Stimulated activated CD4-positive, alpha-beta T cell treated with anti-CD3 and anti-CD28 coated beads, Interleukin-4, amount 100 ng/mL, for 24 hours (primary cell): ENCODE results near the gene RPS10.
"Not testable (repeated sequence)": the region's sequence is repeated elsewhere in the genome, so short reads cannot be mapped to it uniquely, and the experiment has no call there.

ENCODE experiments used
- DNase-seq: peaks from one replicate; pipeline ENCODE4 v3.0.0-alpha.2; 2020

RPS10 gene

DNA sequence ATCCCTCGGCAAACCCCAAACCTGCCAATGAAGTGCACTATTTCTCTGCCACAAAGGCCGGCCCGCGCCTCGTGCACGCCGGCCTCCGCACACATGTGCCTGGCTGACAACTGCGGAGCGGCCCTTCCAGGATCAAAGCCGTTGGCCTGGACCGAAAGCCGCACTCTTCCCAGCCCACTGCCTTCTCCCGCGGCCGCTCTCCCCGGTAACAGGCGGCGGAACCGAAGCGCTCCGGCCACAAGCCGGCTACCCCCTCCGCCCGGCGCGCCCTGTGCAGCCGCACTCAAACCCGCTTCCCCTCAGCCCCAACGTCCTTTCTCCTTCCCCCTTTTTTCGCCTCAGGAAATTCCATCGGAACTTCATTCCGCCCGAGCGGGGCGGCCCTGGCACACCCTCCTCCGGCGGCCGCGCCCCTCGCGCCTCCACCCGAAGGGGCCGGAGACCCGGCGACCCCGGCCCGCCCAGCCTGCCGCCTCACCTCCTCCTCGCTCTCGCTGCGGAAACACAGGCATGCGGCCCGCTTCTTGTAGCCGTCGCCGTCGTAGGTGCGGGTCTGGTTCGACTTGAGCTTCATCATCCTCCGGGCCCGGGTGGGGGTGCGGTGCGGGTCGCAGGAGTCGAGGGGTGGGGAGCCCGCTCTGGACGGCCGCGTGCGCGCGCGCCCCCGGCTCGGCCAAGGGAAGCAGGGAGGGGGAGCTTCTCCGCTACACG, 33.9 kb downstream of the RPS10 start:
- DNase-seq = peak; percentile 52

DNA sequence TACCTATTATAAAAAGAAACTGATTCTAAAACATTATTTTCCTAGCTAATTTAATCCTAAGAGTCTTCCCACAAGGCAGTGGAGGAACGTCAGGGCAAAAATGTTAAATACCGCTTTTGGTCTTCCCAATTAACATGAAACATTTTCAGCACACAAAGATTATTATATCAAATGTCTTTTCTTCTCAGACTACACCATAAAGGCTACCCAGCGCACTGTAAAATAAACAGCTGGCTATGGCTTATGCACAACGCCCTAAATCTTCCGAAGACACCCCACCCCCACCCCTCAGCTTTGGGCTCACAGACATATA, 34.4 kb downstream of the RPS10 start:
- no peak for DNase-seq

DNA sequence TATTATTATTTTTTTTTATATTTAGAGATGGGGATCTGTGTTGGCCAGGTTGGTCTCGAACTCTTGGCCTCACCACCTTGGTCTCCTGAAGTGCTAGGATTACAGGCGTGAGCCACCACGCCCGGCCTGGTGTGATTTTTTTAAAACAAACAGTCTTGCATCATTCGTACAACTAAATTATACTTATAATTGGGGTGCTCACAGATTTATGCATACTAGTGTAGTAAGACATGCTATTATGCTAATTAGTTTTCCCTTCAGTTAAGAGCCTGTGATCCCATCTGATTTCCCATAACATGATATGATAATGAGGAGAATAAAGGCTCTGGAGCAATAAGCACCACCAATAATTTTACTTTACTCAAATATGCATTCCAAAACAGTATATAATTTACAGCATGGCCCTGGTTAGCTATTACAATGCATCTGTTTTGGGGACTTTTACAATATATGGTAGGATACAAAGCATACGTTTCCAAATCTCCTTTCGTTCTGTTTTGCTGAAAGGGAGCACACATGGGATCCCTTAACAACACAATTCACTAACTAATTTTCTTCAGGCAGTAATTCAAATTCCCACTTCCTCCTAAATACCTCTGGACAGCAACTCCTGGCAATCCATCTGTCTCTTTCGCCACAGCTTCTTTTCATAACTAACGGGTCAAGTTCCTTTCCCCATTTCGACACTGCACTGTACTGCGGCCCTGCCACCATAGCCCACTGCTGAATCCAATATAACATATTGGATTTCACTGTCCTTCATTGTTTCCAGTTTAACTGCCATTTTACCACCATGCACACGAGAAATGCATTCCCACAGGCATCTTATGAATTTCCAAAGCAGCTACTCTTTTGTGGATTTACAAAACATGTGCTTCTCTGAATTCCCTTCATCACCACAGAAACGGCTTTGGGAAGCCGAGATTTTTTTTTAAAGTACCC, 35.1 kb downstream of the RPS10 start:
- DNase-seq = no peak

DNA sequence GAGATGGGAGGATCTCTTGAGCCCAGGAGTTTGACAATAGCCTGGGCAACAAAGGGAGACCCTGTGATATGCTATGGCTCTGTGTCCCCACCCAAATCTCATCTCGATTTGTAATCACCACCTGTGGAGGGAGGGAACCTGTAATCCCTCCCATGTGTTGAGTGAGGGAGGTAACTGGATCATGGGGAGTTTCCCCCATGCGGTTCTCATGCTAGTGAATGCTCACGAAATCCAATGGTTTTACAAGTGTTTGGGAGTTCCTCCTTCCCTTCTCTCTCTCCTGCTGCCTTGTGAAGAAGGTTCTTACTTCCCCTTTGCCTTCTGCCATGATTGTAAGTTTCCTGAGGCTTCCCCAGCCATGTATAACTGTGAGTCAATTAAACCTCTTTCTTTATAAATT, 36.8 kb downstream of the RPS10 start:
- DNase-seq = no peak

DNA sequence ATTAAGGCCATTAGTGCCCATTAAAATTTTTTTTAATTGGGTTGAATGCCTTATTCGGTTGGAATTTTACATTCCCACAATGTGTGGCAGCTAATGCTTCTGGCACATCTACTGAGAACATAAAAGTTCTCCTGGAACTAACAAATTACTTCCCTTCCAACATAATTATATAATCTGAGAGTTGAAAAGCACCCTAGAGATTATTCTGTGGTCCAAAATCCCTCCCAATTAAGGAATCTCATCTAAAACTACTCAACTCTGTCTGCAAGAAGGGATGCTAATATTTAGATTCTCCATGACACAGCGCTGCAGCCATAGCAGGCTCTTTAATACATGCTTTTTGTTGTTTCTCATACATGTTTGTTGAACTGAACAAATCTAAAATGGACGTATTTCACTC, 37.4 kb downstream of the RPS10 start:
- DNase-seq = no peak

DNA sequence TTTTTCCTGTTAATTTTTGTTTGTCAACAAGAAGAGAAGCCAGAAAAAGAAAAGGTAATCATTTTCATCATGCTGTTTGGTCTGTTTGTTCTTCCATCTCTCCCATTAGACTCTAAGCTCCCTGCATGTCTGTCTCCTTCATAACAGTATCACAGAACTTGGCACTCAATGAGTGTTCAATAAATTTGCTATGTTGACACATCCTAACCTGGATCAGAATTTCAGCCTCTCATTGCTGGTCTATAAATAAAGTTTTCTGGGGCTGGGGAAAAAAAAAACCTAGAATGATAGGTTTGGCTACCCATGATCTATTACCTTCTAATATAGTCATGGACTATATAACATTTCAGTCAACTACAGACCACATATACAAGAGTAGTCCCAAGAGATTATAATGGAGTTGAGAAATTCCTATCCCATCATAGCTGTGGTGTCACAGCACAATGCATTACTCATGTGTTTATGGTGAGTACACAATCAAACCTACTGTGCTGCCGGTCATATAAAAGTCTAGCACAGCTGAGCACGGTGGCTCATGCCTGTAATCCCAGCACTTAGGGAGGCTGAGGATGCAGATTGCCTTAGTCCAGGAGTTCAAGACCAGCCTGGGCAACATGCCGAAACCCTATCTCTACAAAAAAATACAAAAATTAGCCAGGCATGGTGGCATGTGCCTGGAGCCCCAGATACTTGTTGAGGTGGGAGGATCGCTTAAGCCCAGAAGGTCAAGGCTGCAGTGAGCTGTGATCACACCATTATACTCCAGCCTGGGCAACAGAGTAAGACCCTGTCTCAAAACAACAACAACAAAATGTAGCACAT, 39.3 kb downstream of the RPS10 start:
- DNase-seq = no peak

DNA sequence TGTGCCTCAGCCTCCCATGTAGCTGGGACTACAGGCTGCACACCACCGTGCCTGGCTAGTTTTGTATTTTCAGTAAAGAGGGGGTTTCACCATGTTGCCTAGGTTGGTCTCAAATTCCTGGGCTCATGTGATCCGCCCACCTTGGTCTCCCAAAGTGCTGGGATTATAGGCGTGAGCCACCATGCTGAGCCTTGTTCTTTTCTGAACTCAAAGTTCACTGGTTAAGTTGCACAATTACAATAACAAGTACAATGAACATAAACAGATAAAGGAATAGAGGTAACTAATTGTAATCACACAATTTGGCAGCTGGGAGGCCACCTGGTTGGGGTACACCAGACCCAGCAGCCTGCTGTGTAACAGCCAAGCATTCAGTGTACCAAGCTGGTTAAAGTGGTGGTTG, 40.1 kb downstream of the RPS10 start:
- no peak for DNase-seq

DNA sequence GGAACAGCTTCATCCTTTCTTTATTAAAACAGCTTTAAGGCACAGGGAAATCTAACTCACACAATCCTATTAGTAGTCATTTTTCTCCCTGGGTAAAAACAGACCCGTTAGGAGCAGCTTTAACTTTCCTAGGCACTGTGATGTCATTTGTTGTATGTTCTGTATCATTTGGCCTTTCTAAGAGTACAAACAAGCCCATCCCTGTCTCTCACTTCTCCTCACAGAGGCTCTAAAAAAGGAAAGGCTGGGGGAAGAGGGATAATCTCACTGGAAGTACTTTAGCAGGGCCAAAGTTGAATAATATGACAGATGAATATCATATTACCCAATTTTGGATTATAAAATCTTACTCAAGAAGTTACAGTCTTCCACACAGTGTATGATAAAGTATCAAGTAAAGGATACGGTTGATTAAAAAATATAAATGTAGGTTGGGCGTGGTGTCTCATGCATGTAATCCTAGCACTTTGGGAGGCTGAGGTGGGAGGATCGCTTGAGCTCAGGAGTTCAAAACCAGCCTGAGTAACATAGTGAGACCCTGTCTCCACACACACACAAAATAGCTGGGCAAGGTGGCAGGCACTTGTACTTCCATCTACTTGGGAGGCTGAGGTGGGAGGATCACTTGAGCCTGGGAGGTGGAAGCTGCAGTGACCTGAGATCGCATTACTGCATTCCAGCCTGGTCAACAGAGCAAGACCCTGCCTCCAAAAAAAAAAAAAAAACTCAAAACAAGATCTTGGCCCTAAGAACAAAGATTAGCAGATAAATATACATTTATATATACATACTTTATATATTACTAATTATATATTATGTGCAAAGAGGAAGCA, 41.3 kb downstream of the RPS10 start:
- no peak for DNase-seq

DNA sequence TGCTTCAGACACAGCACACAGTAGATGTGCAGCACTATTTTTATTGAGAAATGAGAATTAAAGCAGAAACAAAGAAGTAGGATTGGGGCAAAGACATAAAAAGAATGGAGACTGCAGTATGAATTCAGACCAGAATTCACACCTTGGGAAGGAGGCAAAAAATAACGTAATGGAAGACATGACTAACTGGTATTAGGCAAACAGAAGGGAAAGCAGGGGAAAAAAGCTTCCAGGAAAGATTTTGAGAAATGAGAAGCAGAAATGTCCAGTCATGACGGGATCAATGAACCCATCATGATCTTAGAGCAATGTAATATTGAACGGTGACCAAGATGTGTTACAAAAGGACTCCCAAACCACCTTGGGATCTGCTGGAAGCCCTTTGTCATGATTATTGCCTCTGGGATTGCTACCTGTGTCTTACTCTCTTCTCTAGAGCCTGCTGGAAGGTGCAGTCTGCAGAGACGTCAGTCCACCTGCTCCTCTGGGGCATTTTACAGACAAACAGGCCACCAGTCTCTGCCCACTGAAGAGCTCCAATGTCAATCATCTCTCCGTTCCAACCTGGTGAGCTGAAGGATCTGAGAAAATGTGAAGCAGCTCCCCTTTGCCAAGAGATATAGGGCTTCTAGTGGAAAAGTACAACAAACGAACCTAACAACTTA, 42.1 kb downstream of the RPS10 start:
- no peak for DNase-seq

DNA sequence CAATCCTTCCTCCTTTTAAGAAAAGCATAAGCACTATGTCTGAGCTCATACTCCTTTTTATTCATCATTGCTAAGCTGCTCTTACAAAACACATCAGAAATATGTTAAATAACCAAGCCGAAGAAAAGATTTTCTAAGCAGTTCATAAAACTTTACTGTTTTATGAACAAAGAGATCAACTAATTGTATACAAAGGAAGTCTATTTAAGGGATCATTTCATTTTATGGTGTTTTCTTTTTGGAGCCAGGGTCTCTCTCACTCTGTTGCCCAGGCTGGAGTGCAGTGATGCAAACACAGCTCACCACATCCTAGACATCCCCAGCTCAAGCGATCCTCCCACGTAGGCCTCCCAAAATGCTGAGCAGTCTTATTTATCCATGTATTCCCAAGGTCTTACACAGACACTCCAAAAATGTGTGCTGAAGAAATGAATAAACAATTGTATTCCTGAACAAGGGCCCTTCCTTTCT, 42.7 kb downstream of the RPS10 start:
- DNase-seq = no peak

DNA sequence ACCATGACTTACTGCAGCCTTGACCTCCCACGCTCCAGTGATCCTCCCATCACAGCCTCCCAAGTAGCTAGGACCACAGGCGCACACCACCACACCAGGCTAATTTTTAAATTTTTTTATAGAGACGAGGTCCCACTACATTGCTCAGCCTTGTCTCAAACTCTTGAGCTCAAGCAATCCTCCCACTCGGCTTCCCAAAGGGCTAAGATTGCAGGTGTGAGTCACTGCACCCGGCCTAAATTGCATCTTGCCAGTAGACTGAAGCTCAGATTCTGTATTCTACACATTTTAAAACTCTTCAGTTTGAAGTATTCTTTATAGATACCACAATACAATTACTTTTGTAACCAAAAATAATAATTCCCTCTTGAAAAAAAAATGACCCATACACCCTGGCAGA, 44.8 kb downstream of the RPS10 start:
- no peak for DNase-seq

DNA sequence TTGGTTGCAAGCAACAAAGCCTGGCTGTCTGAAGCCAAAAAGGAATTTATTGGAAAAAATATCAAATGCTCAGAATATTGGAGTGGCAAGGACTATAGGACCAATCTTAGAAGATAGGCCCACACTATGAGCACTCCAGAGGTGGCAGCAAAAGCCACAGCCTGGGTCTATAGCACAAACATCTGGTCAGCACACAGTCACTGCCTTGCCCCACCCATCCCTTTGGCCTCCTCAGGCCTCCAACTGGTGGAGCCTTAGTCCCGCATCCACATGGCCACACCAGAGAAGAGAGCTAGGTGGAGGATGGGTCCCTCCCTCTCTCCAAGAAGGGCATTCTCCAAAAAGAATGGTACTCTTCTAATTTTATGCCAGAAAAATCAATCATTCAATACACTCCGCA, 47.4 kb downstream of the RPS10 start:
- DNase-seq = no peak

DNA sequence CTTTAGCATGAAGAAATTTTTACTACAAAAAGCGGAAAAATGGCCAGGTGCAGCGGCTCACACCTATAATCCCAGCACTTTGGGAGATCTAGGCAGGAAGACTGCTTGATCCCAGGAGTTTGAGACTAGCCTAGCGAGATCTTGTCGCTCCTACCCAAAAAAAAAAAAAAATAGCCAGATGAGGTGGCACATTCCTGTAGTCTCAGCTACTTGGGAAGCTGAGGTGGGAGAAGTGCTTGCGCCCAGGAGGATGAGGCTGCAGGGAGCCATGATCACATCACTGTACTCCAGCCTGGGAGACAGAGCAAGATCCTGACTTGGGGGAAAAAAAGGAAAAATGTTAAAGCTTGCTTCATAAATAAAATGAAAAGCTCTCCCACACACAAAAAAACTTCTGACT, 47.9 kb downstream of the RPS10 start:
- DNase-seq = no peak

DNA sequence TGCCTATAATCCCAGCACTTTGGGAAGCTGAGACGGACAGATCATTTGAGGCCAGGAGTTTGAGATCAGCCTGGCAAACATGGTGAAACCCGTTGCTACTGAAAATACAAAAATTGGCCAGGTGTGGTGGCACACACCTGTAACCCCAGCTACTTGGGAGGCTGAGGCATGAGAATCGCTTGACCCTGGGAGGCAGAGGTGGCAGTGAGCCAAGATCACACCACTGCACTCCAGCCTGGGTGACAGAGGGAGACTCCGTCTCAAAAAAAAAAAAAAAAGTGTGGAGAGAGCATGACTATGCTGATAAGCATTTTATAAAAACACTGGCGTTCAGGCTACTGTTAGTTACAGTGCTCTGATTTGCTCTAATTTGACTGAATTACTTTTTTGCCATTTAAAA, 48.3 kb downstream of the RPS10 start:
- DNase-seq = not testable (repeated sequence)

DNA sequence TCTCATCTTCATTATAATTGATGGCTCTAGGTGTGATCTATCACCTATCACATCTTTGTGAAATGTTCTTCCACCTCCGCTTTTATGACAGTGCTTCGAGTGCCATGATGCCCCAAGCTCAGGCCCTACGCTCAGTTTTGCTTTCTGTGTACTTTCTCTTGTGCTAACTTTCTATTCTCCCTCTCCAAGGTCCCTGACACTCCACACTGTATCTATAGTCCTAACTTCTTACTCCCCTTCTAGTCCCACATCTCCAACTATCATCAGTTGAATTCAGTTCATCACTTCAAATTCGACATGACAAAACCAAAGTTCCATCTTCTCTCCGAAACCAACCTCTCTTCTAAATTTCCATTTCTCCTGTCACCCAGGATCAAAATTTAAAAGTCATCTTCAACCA, 50.0 kb downstream of the RPS10 start:
- DNase-seq = no peak

DNA sequence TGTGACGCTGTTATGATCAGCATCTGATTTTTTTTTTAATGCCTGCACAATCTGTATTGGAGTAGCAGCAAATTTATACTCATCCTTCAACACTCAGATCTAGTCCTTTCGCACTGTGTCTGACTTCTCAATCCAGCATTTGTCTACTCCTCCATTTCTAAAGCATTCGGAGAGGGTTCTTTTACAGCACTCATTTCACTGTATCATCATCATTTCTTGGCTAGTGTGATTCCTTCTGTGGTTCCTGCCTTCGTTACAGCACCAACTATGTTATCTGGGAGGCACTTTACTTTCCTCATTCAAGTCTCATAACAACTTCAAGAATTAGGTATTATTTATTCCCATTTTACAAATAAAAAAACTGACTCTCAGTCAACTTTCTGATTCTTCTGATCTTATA, 51.4 kb downstream of the RPS10 start:
- no peak for DNase-seq

DNA sequence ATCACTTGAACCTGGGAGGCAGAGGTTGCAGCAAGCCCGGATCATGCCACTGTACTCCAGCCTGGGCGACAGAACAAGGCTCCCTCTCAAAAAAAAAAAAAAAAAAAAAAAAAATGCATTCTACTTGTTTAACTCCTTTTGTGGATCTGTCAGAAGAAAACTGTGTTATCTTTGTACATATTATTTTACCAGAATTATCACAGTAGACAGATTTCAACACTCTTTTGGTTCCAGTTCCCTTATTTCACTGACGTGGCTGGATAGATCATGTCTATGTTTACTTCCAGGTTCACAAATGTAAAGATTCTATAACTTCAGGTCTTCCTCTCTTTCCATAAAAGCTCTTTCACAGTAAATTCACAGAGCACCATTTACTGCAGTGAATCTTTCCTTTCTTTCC, 51.8 kb downstream of the RPS10 start:
- DNase-seq = no peak

DNA sequence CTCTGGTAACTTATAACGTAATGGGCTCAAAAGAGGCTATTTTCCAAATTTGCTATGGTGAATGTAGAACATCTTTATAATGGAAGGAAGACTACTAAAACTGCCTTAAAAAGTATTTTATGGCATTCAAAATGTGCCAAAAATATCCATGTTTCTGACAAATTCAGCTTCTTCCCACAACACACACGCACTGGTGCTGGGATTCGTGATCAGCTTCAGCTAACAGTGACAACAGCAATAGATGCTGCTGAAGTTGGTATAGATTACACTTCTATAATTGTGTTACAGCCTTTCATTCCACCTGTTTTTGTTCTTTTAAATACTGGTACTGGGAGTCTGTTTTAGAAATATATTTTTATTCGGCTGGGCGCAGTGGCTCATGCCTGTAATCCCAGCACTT, 52.4 kb downstream of the RPS10 start:
- no peak for DNase-seq

DNA sequence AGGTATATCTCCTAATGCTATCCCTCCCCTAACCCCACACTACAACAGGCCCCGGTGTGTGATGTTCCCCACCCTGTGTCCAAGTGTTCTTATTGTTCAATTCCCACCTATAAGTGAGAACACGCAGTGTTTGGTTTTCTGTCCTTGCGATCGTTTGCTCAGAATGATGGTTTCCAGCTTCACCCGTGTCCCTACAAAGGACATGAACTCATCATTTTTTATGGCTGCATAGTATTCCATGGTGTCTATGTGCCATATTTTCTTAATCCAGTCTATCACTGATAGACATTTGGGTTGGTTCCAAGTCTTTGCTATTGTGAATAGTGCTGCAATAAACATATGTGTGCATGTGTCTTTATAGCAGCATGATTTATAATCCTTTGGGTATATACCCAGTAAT, 54.0 kb downstream of the RPS10 start:
- DNase-seq = not testable (repeated sequence)

DNA sequence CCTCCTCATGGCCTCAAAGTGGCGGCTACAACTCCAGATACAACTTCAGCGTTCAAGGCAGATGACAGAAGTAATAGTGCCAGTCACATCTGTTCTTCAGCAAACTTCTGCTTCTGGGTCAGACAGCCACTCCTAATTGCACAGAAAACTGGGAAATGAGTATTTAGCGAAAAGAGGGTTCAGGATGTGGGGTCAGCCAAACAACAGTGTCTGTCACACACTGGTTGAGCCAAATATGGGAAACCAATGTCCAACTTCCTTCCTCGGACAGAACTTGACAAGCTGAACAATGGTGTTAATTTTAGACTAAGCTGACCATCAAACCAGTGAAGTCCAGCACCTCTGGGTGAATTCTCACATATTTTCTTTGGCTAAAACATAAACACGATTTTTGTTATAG, 55.5 kb downstream of the RPS10 start:
- DNase-seq = no peak

DNA sequence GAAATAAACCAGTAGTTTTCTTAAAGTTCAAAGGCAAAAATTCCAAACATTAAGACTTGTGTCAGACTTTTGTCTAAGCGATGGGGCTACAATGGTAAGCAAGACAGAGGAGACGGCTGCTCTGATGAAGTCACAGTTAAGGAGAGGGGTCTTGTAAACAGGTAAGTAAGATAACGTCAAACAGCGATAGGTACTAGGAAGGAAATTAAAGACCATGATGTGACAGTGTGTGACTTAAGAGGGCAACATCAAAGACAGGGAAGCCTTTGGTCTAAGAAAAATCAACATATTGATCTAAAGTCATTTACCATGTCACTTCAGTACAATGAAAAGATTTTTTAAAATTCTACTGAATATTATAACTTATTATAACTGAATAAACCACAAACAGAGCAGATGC, 56.5 kb downstream of the RPS10 start:
- no peak for DNase-seq
